Activated CD8-positive, alpha-beta T cell treated with anti-CD3 and anti-CD28 coated beads for 36 hours (primary cell): ENCODE results near the gene RNF115. TPM values are rescaled to one million over a fixed set of nuclear protein-coding genes. Genes with fewer than 3 reads are reported as not detected.

Source experiments
- ATAC-seq: fragments of 200-7000 bp; cut with Tn5 transposase; one replicate; pipeline ENCODE4 v1.10.0; 2021; ENCODE audit warnings: mild to moderate bottlenecking, moderate library complexity
- CTCF ChIA-PET: fragments of 350-600 bp; sonication (Branson Sonifier 250); formaldehyde crosslinking; loops from one replicate; lab custom pipeline; 2021; ENCODE audit warnings: antibody characterized with exemption; lab: Charles Lee
- POLR2A ChIA-PET: fragments of 350-600 bp; sonication (Branson Sonifier 250); formaldehyde crosslinking; loops from one replicate; lab custom pipeline; 2021; ENCODE audit warnings: antibody characterized with exemption; lab: Charles Lee
- DNase-seq: peaks from one replicate; pipeline ENCODE4 v3.0.0-alpha.2; 2020
- H3K27ac Mint-ChIP-seq: one replicate; pipeline ENCODE4 v1.8.0; 2021; ENCODE audit warnings: mild to moderate bottlenecking, mixed read lengths
- H3K27me3 Mint-ChIP-seq: one replicate; pipeline ENCODE4 v1.8.0; 2021; ENCODE audit warnings: mixed read lengths
- H3K36me3 Mint-ChIP-seq: one replicate; pipeline ENCODE4 v1.8.0; 2021; ENCODE audit warnings: low read depth, mixed read lengths
- H3K4me1 Mint-ChIP-seq: one replicate; pipeline ENCODE4 v1.8.0; 2021; ENCODE audit warnings: low read depth, mixed read lengths
- H3K4me3 Mint-ChIP-seq: one replicate; pipeline ENCODE4 v1.8.0; 2021; ENCODE audit warnings: mild to moderate bottlenecking, moderate library complexity, mixed read lengths
- H3K9me3 Mint-ChIP-seq: one replicate; pipeline ENCODE4 v1.8.0; 2021; ENCODE audit warnings: mixed read lengths
- intact Hi-C: fragments of 100-400 bp; cut with micrococcal nuclease; formaldehyde crosslinking; loops from one replicate; pipeline ENCODE4 v1.10.0; 2022
- total RNA-seq, 2 experiments: library from RNA; stranded (reverse); gene quantifications; one replicate each; pipeline ENCODE4 v1.2.3, GENCODE V29; 2021
- TF ChIP-seq, protein P1 (sequence below): fragments of 200-600 bp; IDR thresholded peaks from one replicate; pipeline ENCODE4 v1.8.0; 2022; ENCODE audit warnings: antibody characterized with exemption, mild to moderate bottlenecking

The RNF115 gene
- total RNA-seq, result 10 to 100 TPM; 12.6 to 13.1 TPM

- Mint-ChIP-seq H3K27me3 (no peaks in the 10 kb centered on the region), H3K36me3 (peaks cover 44% of the 10 kb centered on the region)
These were observed at the start of gene RNF115, which contains the start of gene POLR3C for GRCh38 chr1:145823565-145824498. RNF115 (minus strand) TSS chr1:145824095; CDS start chr1:145823873, 222 bp downstream. POLR3C (plus strand) TSS chr1:145824200; CDS start chr1:145825777, 1,577 bp downstream.

DNA sequence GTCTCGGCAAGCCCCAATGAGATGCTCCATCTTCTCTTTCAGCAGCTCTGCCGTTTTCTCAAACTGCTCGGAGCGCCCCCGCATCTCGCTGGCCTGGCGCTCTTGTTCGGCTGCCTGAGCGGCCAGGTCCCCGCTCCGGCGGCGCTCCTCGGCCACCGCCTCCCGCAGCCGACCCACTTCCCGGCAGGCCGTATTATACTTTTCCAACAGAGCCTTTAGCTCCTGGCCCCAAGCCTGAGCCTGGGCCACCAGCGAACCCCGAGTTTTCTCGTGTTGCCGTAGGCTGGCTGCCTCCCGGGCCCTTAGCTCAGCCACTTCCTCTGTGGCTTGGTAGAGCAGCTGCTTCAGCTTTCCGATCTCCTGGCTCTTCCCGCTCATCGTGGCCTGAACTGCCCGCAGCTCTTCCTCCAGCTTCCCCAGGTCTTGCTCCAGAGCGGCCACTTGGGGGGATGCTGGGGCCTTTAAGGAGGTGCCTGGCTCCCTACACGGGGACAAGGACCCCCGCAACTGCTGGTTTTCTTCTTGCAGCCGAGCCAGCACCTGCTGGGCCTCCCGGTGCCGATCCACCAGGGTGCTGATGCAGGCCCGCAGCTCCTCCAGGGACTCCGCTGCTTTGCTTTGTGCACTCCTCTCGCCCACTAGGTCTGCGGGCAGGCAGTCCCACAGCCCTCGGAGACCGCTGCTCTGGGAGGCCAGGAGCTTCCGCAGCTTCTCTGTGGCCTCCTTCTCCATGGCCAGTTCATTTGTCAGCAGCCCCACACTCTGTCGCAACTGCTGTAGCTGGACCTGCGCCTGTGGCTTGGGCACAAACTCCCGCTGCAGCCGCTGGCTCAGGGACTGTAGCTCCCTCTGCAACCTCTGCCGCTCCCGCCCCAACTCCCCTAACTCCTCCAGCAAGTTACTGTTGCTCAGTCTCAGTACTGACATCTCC lies 48.4 kb upstream of the RNF115 start:
- H3K36me3 Mint-ChIP-seq, result no peaks in the 10 kb centered on the region
- intact Hi-C loops, result no loop called here
- peak overlapping the region; percentile 27 for H3K27ac Mint-ChIP-seq
- H3K4me3 Mint-ChIP-seq, result peak overlapping the region; percentile 75
- peaks cover 8% of the 10 kb centered on the region for H3K27me3 Mint-ChIP-seq
- peak; percentile 81 for ATAC-seq
- TF ChIP-seq, protein P1, sequence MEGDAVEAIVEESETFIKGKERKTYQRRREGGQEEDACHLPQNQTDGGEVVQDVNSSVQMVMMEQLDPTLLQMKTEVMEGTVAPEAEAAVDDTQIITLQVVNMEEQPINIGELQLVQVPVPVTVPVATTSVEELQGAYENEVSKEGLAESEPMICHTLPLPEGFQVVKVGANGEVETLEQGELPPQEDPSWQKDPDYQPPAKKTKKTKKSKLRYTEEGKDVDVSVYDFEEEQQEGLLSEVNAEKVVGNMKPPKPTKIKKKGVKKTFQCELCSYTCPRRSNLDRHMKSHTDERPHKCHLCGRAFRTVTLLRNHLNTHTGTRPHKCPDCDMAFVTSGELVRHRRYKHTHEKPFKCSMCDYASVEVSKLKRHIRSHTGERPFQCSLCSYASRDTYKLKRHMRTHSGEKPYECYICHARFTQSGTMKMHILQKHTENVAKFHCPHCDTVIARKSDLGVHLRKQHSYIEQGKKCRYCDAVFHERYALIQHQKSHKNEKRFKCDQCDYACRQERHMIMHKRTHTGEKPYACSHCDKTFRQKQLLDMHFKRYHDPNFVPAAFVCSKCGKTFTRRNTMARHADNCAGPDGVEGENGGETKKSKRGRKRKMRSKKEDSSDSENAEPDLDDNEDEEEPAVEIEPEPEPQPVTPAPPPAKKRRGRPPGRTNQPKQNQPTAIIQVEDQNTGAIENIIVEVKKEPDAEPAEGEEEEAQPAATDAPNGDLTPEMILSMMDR, result no peak
- POLR2A ChIA-PET, result interaction anchor here (0.6 to 2.0 kb wide), 14 partner anchors 9 to 73 kb away, joined by 3 to 9 read pairs (median 3); partner anchors contain the start of genes ANKRD35, ITGA10, PEX11B and PIAS3
- H3K4me1 Mint-ChIP-seq, result peaks cover 13% of the 10 kb centered on the region
- peak; percentile 47 for DNase-seq
- CTCF ChIA-PET, result interaction anchor here (0.7 to 5.7 kb wide), 16 partner anchors 9 to 137 kb away, joined by 3 to 43 read pairs (median 5); partner anchors contain the start of genes ANKRD35, ITGA10, NUDT17 and PIAS3
- H3K9me3 Mint-ChIP-seq, result no peaks in the 10 kb centered on the region

More at GRCh38 chr1:145823565-145824498, at the start of gene RNF115, which contains the start of gene POLR3C:
- Mint-ChIP-seq H3K4me3 (peak within 1 kb of the TSS; percentile 97), H3K9me3 (no peaks in the 10 kb centered on the region), H3K4me1 (peaks cover 41% of the 10 kb centered on the region), H3K27ac (peak within 1 kb of the TSS; percentile 97)
- POLR2A ChIA-PET, result interaction anchor here (0.5 to 2.1 kb wide), 16 partner anchors 10 to 543 kb away, joined by 3 to 9 read pairs (median 4); partner anchors contain the start of genes NUDT17 and RBM8A
- TF ChIP-seq, protein P1, result no peak
- CTCF ChIA-PET, result interaction anchor here (1.0 to 1.7 kb wide), 4 partner anchors 22 to 140 kb away, joined by 3 to 5 read pairs (median 4); partner anchors contain the start of genes ANKRD34A, NUDT17 and POLR3GL
- intact Hi-C loops, result no loop called here
- peak; percentile 90 for DNase-seq
- peak; percentile 63 for ATAC-seq

DNA sequence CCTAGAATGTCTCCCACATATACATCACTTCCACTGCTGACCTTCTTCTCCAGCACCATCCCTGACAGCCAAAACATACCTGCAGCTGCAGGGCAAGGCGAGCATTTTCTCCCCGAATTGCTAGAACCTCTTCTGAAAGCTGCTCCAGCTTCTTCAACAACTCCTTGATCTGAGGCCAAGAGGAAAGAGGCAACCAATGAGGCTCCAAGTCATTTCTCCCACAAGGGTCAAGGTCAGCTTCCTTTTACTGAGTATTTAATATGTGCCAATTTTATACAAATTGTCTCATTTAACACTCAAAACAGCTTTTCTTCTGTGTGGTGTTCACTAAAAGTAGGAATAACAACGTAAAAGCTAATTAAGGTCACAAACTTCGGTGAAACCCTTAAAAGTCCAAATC lies 44.3 kb upstream of the RNF115 start:
- H3K9me3 Mint-ChIP-seq, result no peaks in the 10 kb centered on the region
- H3K4me3 Mint-ChIP-seq, result no peak overlapping the region
- peaks cover 9% of the 10 kb centered on the region for H3K27me3 Mint-ChIP-seq
- POLR2A ChIA-PET, result interaction anchor here (0.6 to 1.6 kb wide), 2 partner anchors 9 to 274 kb away, joined by 3 to 8 read pairs; partner anchors contain the start of gene PIAS3
- CTCF ChIA-PET, result interaction anchor here (1.1 to 1.4 kb wide), 4 partner anchors 9 to 38 kb away, joined by 3 to 4 read pairs (median 3); partner anchors contain the start of gene PIAS3
- intact Hi-C loops, result no loop called here
- TF ChIP-seq, protein P1, result no peak
- no peak for DNase-seq
- H3K27ac Mint-ChIP-seq, result no peak overlapping the region
- peaks cover 13% of the 10 kb centered on the region for H3K4me1 Mint-ChIP-seq
- H3K36me3 Mint-ChIP-seq, result no peaks in the 10 kb centered on the region
- ATAC-seq, result no peak

DNA sequence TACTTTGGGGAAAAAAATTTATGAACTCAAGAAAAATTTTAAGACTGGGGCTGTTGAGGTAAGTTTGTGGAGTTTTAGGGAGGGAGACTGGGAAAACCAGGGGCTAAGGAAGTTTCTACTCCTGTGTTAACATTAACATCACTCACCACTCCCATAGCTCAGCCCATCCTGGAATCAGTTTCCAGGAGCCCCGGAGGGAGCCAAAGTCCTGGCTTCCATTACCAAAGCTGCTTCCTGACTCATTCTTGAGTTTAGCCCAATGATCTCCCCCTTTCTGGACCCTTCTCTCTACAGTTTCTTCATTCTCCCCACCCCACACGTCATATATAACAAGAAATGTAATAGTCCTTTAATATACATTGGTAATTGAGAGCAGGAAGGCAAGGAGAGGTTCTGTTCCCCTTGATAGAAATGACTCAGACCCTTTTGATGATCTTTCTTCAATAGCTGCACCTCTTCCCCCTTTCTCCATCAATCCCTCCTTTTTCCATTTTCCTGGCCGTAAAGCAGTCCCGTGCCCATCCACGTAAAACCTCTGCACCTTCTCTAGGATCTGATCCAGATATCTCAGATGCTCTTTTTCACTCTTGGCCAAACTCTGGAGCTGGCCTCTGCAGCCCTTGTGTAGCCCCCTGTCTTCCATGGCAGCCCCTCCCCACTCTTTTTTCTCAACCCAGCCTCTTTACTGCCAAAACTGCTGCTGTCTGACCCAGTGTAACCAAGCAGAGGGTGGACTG lies 39.6 kb upstream of the RNF115 start:
- ATAC-seq (no peak), DNase-seq (no peak)
- Mint-ChIP-seq H3K4me3 (no peak overlapping the region), H3K9me3 (no peaks in the 10 kb centered on the region), H3K27me3 (peaks cover 1% of the 10 kb centered on the region), H3K36me3 (no peaks in the 10 kb centered on the region), H3K27ac (no peak overlapping the region), H3K4me1 (peaks cover 4% of the 10 kb centered on the region)
- intact Hi-C loops, result no loop called here
- CTCF ChIA-PET, result interaction anchor here (1.9 to 12.1 kb wide), 3 partner anchors 9 to 29 kb away, joined by 8 to 231 read pairs (median 24); partner anchors contain the start of gene NUDT17
- TF ChIP-seq, protein P1, result no peak
- POLR2A ChIA-PET, result interaction anchor here (1.0 to 1.1 kb wide), 3 partner anchors 9 to 101 kb away, joined by 3 to 6 read pairs (median 3); partner anchors contain the start of genes ANKRD34A, NUDT17 and POLR3GL
